Lower leg skin (tissue), 4 donors: ENCODE data around the gene DGLUCY. TPM values are rescaled to one million over a fixed set of nuclear protein-coding genes. Genes with fewer than 3 reads are reported as not detected.

Experiments
- DNase-seq, 2 donors: peaks; one replicate each; pipeline ENCODE4 v3.0.0-alpha.2; 2019; ENCODE audit warnings: low spot score in 2 of 2
- H3K4me3 ChIP-seq: fragments of 200-600 bp; sonication (generic); 2 replicates; pipeline ENCODE4 v1.5.1; 2017; ENCODE audit warnings: mild to moderate bottlenecking, low read depth; ENCODE audit not compliant: poor library complexity, severe bottlenecking
- CTCF ChIP-seq, 3 donors: fragments of 450-650 bp; IDR thresholded peaks; one replicate each; pipeline ENCODE4 v1.5.1; 2016; ENCODE audit warnings: antibody characterized with exemption in 3 of 3, mild to moderate bottlenecking in 3 of 3, moderate library complexity in 2 of 3
- POLR2A ChIP-seq, 2 donors: fragments of 450-650 bp; IDR thresholded peaks; one replicate each; pipeline ENCODE4 v1.6.1; 2016 to 2017; ENCODE audit warnings: antibody characterized with exemption in 2 of 2, mild to moderate bottlenecking in 1 of 2, moderate library complexity in 1 of 2
- WGBS, 2 donors: methylation state at CpG; one replicate each; pipeline ENCODE4 v1.1.5; 2018; 5-methylcytosine and 5-hydroxymethylcytosine counted together
- intact Hi-C: fragments of 100-400 bp; cut with DNase I; formaldehyde crosslinking; loops from one replicate; pipeline ENCODE4 v1.15.0; 2023; ENCODE audit warnings: low total_unique reads
- total RNA-seq, 4 donors: library from RNA; depleted of rRNA; stranded (reverse); fragments of >200 nt; gene quantifications; one replicate each; pipeline ENCODE4 v1.1.0, GENCODE V29; 2016

DGLUCY gene
- total RNA-seq, 4 donors from 2014 or later, result 27.8 to 65.0 (median 61.3) TPM

- H3K4me3 ChIP-seq, result no peak overlapping the region
- TF ChIP-seq POLR2A (IDR thresholded peaks at IDR 0.05) (no peak), CTCF (IDR thresholded peaks at IDR 0.05) (no peak)
These were observed 11.9 kb downstream of the DGLUCY start for GRCh38 chr14:91125801-91126200.

GRCh38 chr14:91126761-91127160, 12.9 kb downstream of the DGLUCY start:
- WGBS, 2 donors, result 82 to 84% methylated on average over 2 of the region's 2 CpGs
- TF ChIP-seq CTCF (IDR thresholded peaks at IDR 0.05) (no peak), POLR2A (IDR thresholded peaks at IDR 0.05) (no peak)
- intact Hi-C loops, result no loop called here
- no peak for DNase-seq
- H3K4me3 ChIP-seq, result no peak overlapping the region

More at GRCh38 chr14:91125801-91126200, 11.9 kb downstream of the DGLUCY start:
- no peak for DNase-seq
- intact Hi-C loops, result no loop called here
- 70 to 72% methylated on average over 4 of the region's 4 CpGs for WGBS, 2 donors

- 34 to 49% methylated on average over 8 of the region's 8 CpGs for WGBS, 2 donors
- peak; percentile 42 to 90 for DNase-seq
- TF ChIP-seq CTCF (IDR thresholded peaks at IDR 0.05), result no peak
- H3K4me3 ChIP-seq, result no peak overlapping the region
- intact Hi-C loops, result no loop called here
These were observed 13.5 kb downstream of the DGLUCY start for GRCh38 chr14:91127401-91127801.

GRCh38 chr14:91127924-91128323, 14.1 kb downstream of the DGLUCY start:
- no peak for DNase-seq
- TF ChIP-seq CTCF (IDR thresholded peaks at IDR 0.05) (no peak), POLR2A (IDR thresholded peaks at IDR 0.05) (no peak)
- intact Hi-C loops, result no loop called here
- H3K4me3 ChIP-seq, result no peak overlapping the region
- WGBS, 2 donors, result 95 to 99% methylated on average over 4 of the region's 4 CpGs

- 90 to 91% methylated on average over 4 of the region's 4 CpGs for WGBS, 2 donors
- intact Hi-C loops, result no loop called here
- no peak for DNase-seq
- H3K4me3 ChIP-seq, result no peak overlapping the region
- no peak for TF ChIP-seq POLR2A (IDR thresholded peaks at IDR 0.05)
- TF ChIP-seq CTCF (IDR thresholded peaks at IDR 0.05), result no peak
These were observed 14.8 kb downstream of the DGLUCY start for GRCh38 chr14:91128699-91129098.

GRCh38 chr14:91129261-91129660, 15.4 kb downstream of the DGLUCY start:
- WGBS, 2 donors, result 55 to 71% methylated on average over 2 of the region's 2 CpGs
- intact Hi-C loops, result no loop called here
- no peak for DNase-seq
- H3K4me3 ChIP-seq, result no peak overlapping the region
- no peak for TF ChIP-seq CTCF (IDR thresholded peaks at IDR 0.05)
- TF ChIP-seq POLR2A (IDR thresholded peaks at IDR 0.05), result no peak
